Endothelial cell of umbilical vein (primary cell): ENCODE measurements around the gene ACBD6. TPM values are rescaled to one million over a fixed set of nuclear protein-coding genes. Genes with fewer than 3 reads are reported as not detected.
"Not testable (repeated sequence)": the region's sequence is repeated elsewhere in the genome, so short reads cannot be mapped to it uniquely, and the experiment has no call there.

ENCODE experiments used
- BruUV-seq: library from RNA; stranded (reverse); fragments of 400-500 nt; replicated peaks from 2 replicates; lab custom pipeline; 2021; lab: Mats Ljungman, UMichigan
- CTCF ChIA-PET: fragments of 300-600, 350-600 bp; sonication (Branson Sonifier 250); formaldehyde crosslinking; loops from one replicate; lab custom pipeline; 2021; ENCODE audit warnings: antibody characterized with exemption, inconsistent platforms; lab: Charles Lee
- POLR2A ChIA-PET: fragments of 300-600, 350-600 bp; sonication (Branson Sonifier 250); formaldehyde crosslinking; loops from one replicate; lab custom pipeline; 2021; ENCODE audit warnings: antibody characterized with exemption, inconsistent platforms; lab: Charles Lee
- DNase-seq: peaks from one replicate; pipeline ENCODE4 v3.0.0-alpha.2; 2011; ENCODE audit warnings: low read depth, low spot score
- FAIRE-seq: peaks from 2 replicates; lab custom pipeline; 2011; peaks lifted over from hg19 to GRCh38; lab: Jason Lieb, UNC
- H2AFZ ChIP-seq: 2 replicates; pipeline ENCODE4 v1.6.0; 2012; ENCODE audit warnings: low read depth, low read length, control low read depth, inconsistent platforms
- H3K27ac ChIP-seq: 2 replicates; pipeline ENCODE4 v1.5.1; 2011; ENCODE audit warnings: low read depth, mild to moderate bottlenecking, control low read depth, low read length, moderate library complexity; ENCODE audit not compliant: insufficient read depth
- H3K27me3 ChIP-seq, 2 experiments: 2 replicates each; pipeline versions ENCODE4 v1.6.0 to v1.6.1; 2011; ENCODE audit warnings: low read length in 2 of 2, mixed read lengths in 1 of 2; ENCODE audit not compliant: control insufficient read depth in 2 of 2, insufficient read depth in 2 of 2
- H3K36me3 ChIP-seq, 2 experiments: 2 replicates in 1 of 2; 3 replicates in 1 of 2; pipeline ENCODE4 v1.5.1; 2011; ENCODE audit warnings: low read length in 2 of 2, mild to moderate bottlenecking in 1 of 2, moderate library complexity in 1 of 2; ENCODE audit not compliant: control insufficient read depth in 2 of 2, insufficient read depth in 2 of 2; ENCODE audit errors: extremely low read depth in 1 of 2
- H3K4me1 ChIP-seq: 3 replicates; pipeline ENCODE4 v1.5.1; 2011; ENCODE audit warnings: mild to moderate bottlenecking, low read length; ENCODE audit not compliant: control insufficient read depth, insufficient read depth; ENCODE audit errors: extremely low read depth
- H3K4me2 ChIP-seq: 2 replicates; pipeline ENCODE4 v1.6.1; 2011; ENCODE audit warnings: low read length, control low read depth, mixed read lengths; ENCODE audit not compliant: insufficient read depth
- H3K4me3 ChIP-seq, 3 experiments: fragments of 200-600 bp in 1 of 3; sonication (generic), shearing (Covaris generic) in 1 of 3; replicated peaks in 1 of 3; 2 replicates each; pipeline ENCODE4 v1.5.1; 2011 to 2016; ENCODE audit warnings: control low read depth in 3 of 3, low read length in 3 of 3, mild to moderate bottlenecking in 2 of 3, inconsistent platforms in 1 of 3, low read depth in 1 of 3, moderate library complexity in 1 of 3; ENCODE audit not compliant: insufficient read depth in 1 of 3
- H3K79me2 ChIP-seq: 2 replicates; pipeline ENCODE4 v1.6.0; 2012; ENCODE audit warnings: low read length, inconsistent platforms; ENCODE audit not compliant: control insufficient read depth, insufficient read depth
- H3K9ac ChIP-seq: replicated peaks from 2 replicates; pipeline ENCODE3; 2011; ENCODE audit warnings: low read length, control low read depth; ENCODE audit not compliant: insufficient read depth; ENCODE audit errors: extremely low read depth
- H3K9me1 ChIP-seq: replicated peaks from 3 replicates; pipeline ENCODE4 v1.6.0; 2011; ENCODE audit warnings: mild to moderate bottlenecking, low read length; ENCODE audit not compliant: control insufficient read depth, insufficient read depth; ENCODE audit errors: extremely low read depth
- H3K9me3 ChIP-seq: replicated peaks from 2 replicates; pipeline ENCODE4 v1.5.1; 2012; ENCODE audit warnings: low read length, inconsistent platforms; ENCODE audit not compliant: control insufficient read depth, insufficient read depth
- H4K20me1 ChIP-seq: replicated peaks from 2 replicates; pipeline ENCODE3; 2011; ENCODE audit warnings: mild to moderate bottlenecking, low read length; ENCODE audit not compliant: control insufficient read depth, insufficient read depth; ENCODE audit errors: extremely low read depth
- EZH2 ChIP-seq: IDR thresholded peaks from 2 replicates; pipeline ENCODE4 v1.6.1; 2012; ENCODE audit warnings: borderline replicate concordance, low read depth, mild to moderate bottlenecking, moderate library complexity, low read length, inconsistent platforms; ENCODE audit not compliant: severe bottlenecking
- FOS ChIP-seq: IDR thresholded peaks from 2 replicates; pipeline ENCODE4 v1.6.1; 2011; ENCODE audit warnings: mild to moderate bottlenecking, low read length, moderate library complexity, borderline replicate concordance; ENCODE audit not compliant: insufficient read depth
- GATA2 ChIP-seq: IDR thresholded peaks from 2 replicates; pipeline ENCODE4 v1.7.0; 2011; ENCODE audit warnings: low read depth, mild to moderate bottlenecking, moderate library complexity, mixed read lengths, low read length; ENCODE audit not compliant: insufficient read length, insufficient read depth
- JUN ChIP-seq: IDR thresholded peaks from 2 replicates; pipeline ENCODE4 v1.6.1; 2011; ENCODE audit warnings: borderline replicate concordance, low read depth; ENCODE audit not compliant: insufficient read length, insufficient read depth
- MYC ChIP-seq: IDR thresholded peaks from one replicate; pipeline ENCODE4 v1.6.1; 2011; ENCODE audit warnings: mild to moderate bottlenecking, low read depth, low read length
- POLR2A ChIP-seq: IDR thresholded peaks from 2 replicates; pipeline ENCODE4 v1.6.1; 2012; ENCODE audit warnings: low read depth, mild to moderate bottlenecking, control low read depth, low read length
- POLR2AphosphoS5 ChIP-seq: IDR thresholded peaks from 2 replicates; pipeline ENCODE4 v1.6.1; 2012; ENCODE audit warnings: low read depth, mild to moderate bottlenecking, control low read depth, low read length, moderate library complexity; ENCODE audit not compliant: insufficient read depth
- dilution Hi-C: fragments of 300-500 bp; cut with MboI; formaldehyde crosslinking; loops from one replicate; pipeline ENCODE4 v1.15.0; 2019; ENCODE audit warnings: low sequenced_read_pairs; ENCODE audit not compliant: extremely low pct_ligation_motif_present
- intact Hi-C: fragments of 100-400 bp; cut with micrococcal nuclease; formaldehyde crosslinking; loops from one replicate; pipeline ENCODE4 v1.10.0; 2022
- polyA plus RNA-seq, 4 experiments: library from polyadenylated mRNA; depleted of rRNA in 3 of 4; stranded (reverse) in 3 of 4; unstranded in 1 of 4; fragments of >200 nt; gene quantifications; 2 replicates each; pipeline versions ENCODE4 v1.2.1 to v1.2.3, GENCODE V29; 2011 to 2012; ENCODE audit warnings: missing spikeins in 1 of 4
- total RNA-seq: library from RNA; stranded (reverse); gene quantifications from 2 replicates; pipeline ENCODE4 v1.2.3, GENCODE V29; 2021
- TF ChIP-seq, protein P1 (sequence below): IDR thresholded peaks from 2 replicates; pipeline ENCODE4 v1.6.1; 2011; ENCODE audit not compliant: insufficient read depth, insufficient read length
- TF ChIP-seq, protein P2 (sequence below), 2 donors: IDR thresholded peaks; 1 replicate in 1 of 2; 2 replicates in 1 of 2; pipeline ENCODE4 v1.5.1; 2011; ENCODE audit warnings: low read length in 2 of 2, mild to moderate bottlenecking in 2 of 2, moderate library complexity in 2 of 2, control low read depth in 1 of 2, inconsistent platforms in 1 of 2, low read depth in 1 of 2; ENCODE audit not compliant: insufficient read depth in 1 of 2; ENCODE audit errors: extremely low read depth in 1 of 2

The ACBD6 gene
- total and polyA plus RNA-seq, 2 donors (not counting 3 experiments of a cell fraction or from before 2014, with no cell fraction given) = 55.6 to 56.4 TPM

DNA sequence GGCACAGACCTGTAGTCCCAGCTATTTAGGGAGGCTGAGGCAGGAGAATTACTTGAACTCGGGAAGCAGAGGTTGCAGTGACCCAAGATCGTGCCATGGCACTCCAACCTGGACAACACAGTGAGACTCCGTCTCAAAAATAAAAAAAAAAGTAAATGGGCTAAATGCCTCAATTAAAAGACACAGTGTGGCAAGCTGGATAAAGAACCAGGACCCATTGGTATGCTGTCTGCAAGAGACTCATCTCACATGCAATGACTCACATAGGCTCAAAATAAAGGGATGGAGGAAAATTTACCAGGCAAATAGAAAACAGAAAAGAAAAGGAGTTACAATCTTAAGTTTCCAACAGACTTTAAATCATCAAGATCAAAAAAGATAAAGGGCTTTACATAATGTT lies 40.3 kb downstream of the ACBD6 start:
- Histone ChIP-seq H3K27ac (no peak overlapping the region), H3K79me2 (peaks cover 33% of the 10 kb centered on the region), H2AFZ (no peak overlapping the region), H3K4me2 (no peak overlapping the region), H3K36me3 (peaks cover 0 to 3% of the 10 kb centered on the region in 2 experiments), H3K9me1 (no peaks in the 10 kb centered on the region), H3K4me1 (no peaks in the 10 kb centered on the region), H4K20me1 (peaks cover 3% of the 10 kb centered on the region), H3K9ac (no peak overlapping the region), H3K27me3 (no peaks in the 10 kb centered on the region), H3K4me3 (no peak overlapping the region), H3K9me3 (no peaks in the 10 kb centered on the region)
- intact Hi-C loops (no loop called here), dilution Hi-C loops (no loop called here)
- TF ChIP-seq MYC = no peak
- TF ChIP-seq, protein P1, sequence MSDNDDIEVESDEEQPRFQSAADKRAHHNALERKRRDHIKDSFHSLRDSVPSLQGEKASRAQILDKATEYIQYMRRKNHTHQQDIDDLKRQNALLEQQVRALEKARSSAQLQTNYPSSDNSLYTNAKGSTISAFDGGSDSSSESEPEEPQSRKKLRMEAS = no peak
- no peak for TF ChIP-seq POLR2AphosphoS5
- no peak for TF ChIP-seq JUN
- no peak for TF ChIP-seq FOS
- no peak for TF ChIP-seq POLR2A
- TF ChIP-seq, protein P2, sequence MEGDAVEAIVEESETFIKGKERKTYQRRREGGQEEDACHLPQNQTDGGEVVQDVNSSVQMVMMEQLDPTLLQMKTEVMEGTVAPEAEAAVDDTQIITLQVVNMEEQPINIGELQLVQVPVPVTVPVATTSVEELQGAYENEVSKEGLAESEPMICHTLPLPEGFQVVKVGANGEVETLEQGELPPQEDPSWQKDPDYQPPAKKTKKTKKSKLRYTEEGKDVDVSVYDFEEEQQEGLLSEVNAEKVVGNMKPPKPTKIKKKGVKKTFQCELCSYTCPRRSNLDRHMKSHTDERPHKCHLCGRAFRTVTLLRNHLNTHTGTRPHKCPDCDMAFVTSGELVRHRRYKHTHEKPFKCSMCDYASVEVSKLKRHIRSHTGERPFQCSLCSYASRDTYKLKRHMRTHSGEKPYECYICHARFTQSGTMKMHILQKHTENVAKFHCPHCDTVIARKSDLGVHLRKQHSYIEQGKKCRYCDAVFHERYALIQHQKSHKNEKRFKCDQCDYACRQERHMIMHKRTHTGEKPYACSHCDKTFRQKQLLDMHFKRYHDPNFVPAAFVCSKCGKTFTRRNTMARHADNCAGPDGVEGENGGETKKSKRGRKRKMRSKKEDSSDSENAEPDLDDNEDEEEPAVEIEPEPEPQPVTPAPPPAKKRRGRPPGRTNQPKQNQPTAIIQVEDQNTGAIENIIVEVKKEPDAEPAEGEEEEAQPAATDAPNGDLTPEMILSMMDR (IDR thresholded peaks at IDR 0.05; ENCODE audit: extremely low read depth in 1 of 2, insufficient read depth in 1 of 2, low read depth in 1 of 2, low read length in 2 of 2) = no peak
- TF ChIP-seq EZH2 = no peak
- no peak for TF ChIP-seq GATA2
- CTCF ChIA-PET = interaction anchor here (1.5 kb wide), 1 partner anchor 209 kb away, joined by 3 read pairs; no protein-coding TSS in a partner anchor
- no TSS peak for BruUV-seq
- POLR2A ChIA-PET = no interaction called here
- no peak for DNase-seq
- FAIRE-seq = no peak

DNA sequence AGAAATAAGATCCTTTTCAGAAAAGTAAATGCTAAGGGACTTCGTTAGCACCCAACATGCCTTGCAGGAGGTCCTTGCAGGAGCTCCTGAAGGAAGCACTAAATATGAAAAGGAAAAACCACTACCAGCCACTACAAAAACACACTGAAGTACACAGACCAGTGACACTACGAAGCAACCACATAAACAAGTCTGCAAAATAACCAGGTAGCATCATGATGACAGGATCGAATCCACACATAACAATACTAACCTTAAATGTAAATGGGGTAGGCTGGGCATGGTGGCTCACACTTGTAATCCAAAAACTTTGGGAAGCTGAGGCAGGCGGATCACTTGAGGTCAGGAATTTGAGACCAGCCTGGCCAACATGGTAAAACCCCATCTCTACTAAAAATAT lies 40.7 kb downstream of the ACBD6 start:
- CTCF ChIA-PET = interaction anchor here (0.6 to 1.5 kb wide), 2 partner anchors 209 to 465 kb away, joined by 3 to 4 read pairs; no protein-coding TSS in a partner anchor
- intact Hi-C loops, BruUV-seq: not testable (repeated sequence)

More for the DNA sequence above, 40.7 kb downstream of the ACBD6 start:
- DNase-seq, H3K9ac ChIP-seq, FAIRE-seq, H3K4me3 ChIP-seq, H3K9me3 ChIP-seq, H3K27ac ChIP-seq, H3K4me2 ChIP-seq, POLR2A ChIA-PET, H3K36me3 ChIP-seq, H4K20me1 ChIP-seq, H3K27me3 ChIP-seq, H3K9me1 ChIP-seq, H2AFZ ChIP-seq, H3K4me1 ChIP-seq, dilution Hi-C loops: not testable (repeated sequence)
- H3K79me2 ChIP-seq = peaks cover 36% of the 10 kb centered on the region
